WERI-Rb-1 (cell line): ENCODE data around the gene LRRC46.

Experiments used
- DNase-seq: peaks from one replicate; pipeline ENCODE4 v3.0.0-alpha.2; 2020
- H3K27ac ChIP-seq: fragments of 250-450 bp; sonication (Bioruptor Pico); 2 replicates; pipeline ENCODE4 v1.5.1; 2020; ENCODE audit warnings: mild to moderate bottlenecking, moderate library complexity
- H3K27me3 ChIP-seq: fragments of 250-450 bp; sonication (Bioruptor Pico); 2 replicates; pipeline ENCODE4 v1.5.1; 2021; ENCODE audit warnings: mild to moderate bottlenecking, low read depth, moderate library complexity; ENCODE audit not compliant: insufficient read depth, severe bottlenecking
- H3K36me3 ChIP-seq: fragments of 250-450 bp; sonication (Bioruptor Pico); 2 replicates; pipeline ENCODE4 v1.5.1; 2020; ENCODE audit warnings: mild to moderate bottlenecking, moderate library complexity
- H3K4me3 ChIP-seq: 2 replicates; pipeline ENCODE4 v1.5.1; 2011; ENCODE audit warnings: low read depth, mild to moderate bottlenecking, control low read depth, low read length
- H3K9me3 ChIP-seq: fragments of 250-450 bp; sonication (Bioruptor Pico); 2 replicates; pipeline ENCODE4 v1.5.1; 2021; ENCODE audit warnings: mild to moderate bottlenecking, moderate library complexity; ENCODE audit not compliant: severe bottlenecking
- CTCF ChIP-seq: IDR thresholded peaks from 2 replicates; pipeline ENCODE4 v1.5.1; 2011; ENCODE audit warnings: low read depth, mild to moderate bottlenecking, control low read depth, inconsistent platforms, low read length

Gene LRRC46

GRCh38 chr17:47815106-47815918 is 16.2 kb upstream of the LRRC46 start:
- Histone ChIP-seq H3K4me3 (no peak overlapping the region), H3K27ac (no peak overlapping the region), H3K27me3 (no peaks in the 10 kb centered on the region), H3K9me3 (no peaks in the 10 kb centered on the region), H3K36me3 (peaks cover 49% of the 10 kb centered on the region)
- no peak for DNase-seq
- no peak for TF ChIP-seq CTCF

GRCh38 chr17:47816111-47816735 is 15.2 kb upstream of the LRRC46 start:
- H3K27me3 ChIP-seq: no peaks in the 10 kb centered on the region
- no peak overlapping the region for H3K4me3 ChIP-seq
- H3K27ac ChIP-seq: no peak overlapping the region
- peaks cover 49% of the 10 kb centered on the region for H3K36me3 ChIP-seq
- TF ChIP-seq CTCF: no peak
- no peaks in the 10 kb centered on the region for H3K9me3 ChIP-seq
- DNase-seq: no peak

- Histone ChIP-seq H3K9me3 (no peaks in the 10 kb centered on the region), H3K36me3 (peaks cover 49% of the 10 kb centered on the region), H3K27me3 (no peaks in the 10 kb centered on the region), H3K4me3 (no peak overlapping the region), H3K27ac (no peak overlapping the region)
- no peak for DNase-seq
- TF ChIP-seq CTCF: no peak
Observed at GRCh38 chr17:47816947-47817346, 14.5 kb upstream of the LRRC46 start.

GRCh38 chr17:47818002-47818695 is 13.3 kb upstream of the LRRC46 start:
- Histone ChIP-seq H3K36me3 (peaks cover 48% of the 10 kb centered on the region), H3K27me3 (no peaks in the 10 kb centered on the region), H3K9me3 (no peaks in the 10 kb centered on the region), H3K27ac (no peak overlapping the region), H3K4me3 (no peak overlapping the region)
- no peak for TF ChIP-seq CTCF
- DNase-seq: no peak

- no peak for TF ChIP-seq CTCF
- DNase-seq: no peak
- no peak overlapping the region for H3K27ac ChIP-seq
Observed at GRCh38 chr17:47819475-47819874, 12.0 kb upstream of the LRRC46 start.

More at GRCh38 chr17:47819475-47819874, 12.0 kb upstream of the LRRC46 start:
- Histone ChIP-seq H3K9me3 (no peaks in the 10 kb centered on the region), H3K36me3 (peaks cover 56% of the 10 kb centered on the region), H3K27me3 (no peaks in the 10 kb centered on the region), H3K4me3 (no peak overlapping the region)
